Activated CD4-positive, alpha-beta T cell treated with anti-CD3 and anti-CD28 coated beads for 36 hours (primary cell): Measurements from ENCODE around the gene NFATC2. TPM values are rescaled to one million over a fixed set of nuclear protein-coding genes. Genes with fewer than 3 reads are reported as not detected.
A peak's percentile ranks its signal among the peaks of the same experiment; 100 is the strongest.

Experiments used
- ATAC-seq: fragments of 200-7000 bp; cut with Tn5 transposase; one replicate; pipeline ENCODE4 v1.10.0; 2021; ENCODE audit warnings: mild to moderate bottlenecking, moderate library complexity
- CTCF ChIA-PET: fragments of 350-600 bp; sonication (Branson Sonifier 250); formaldehyde crosslinking; loops from one replicate; lab custom pipeline; 2021; ENCODE audit warnings: antibody characterized with exemption; lab: Charles Lee
- POLR2A ChIA-PET: fragments of 350-600 bp; sonication (Branson Sonifier 250); formaldehyde crosslinking; loops from one replicate; lab custom pipeline; 2021; ENCODE audit warnings: antibody characterized with exemption, inconsistent platforms; lab: Charles Lee
- DNase-seq: peaks from one replicate; pipeline ENCODE4 v3.0.0-alpha.2; 2020
- H3K27ac Mint-ChIP-seq: one replicate; pipeline ENCODE4 v1.8.0; 2021; ENCODE audit warnings: mixed read lengths
- H3K27me3 Mint-ChIP-seq: one replicate; pipeline ENCODE4 v1.8.0; 2021; ENCODE audit warnings: mixed read lengths
- H3K36me3 Mint-ChIP-seq: one replicate; pipeline ENCODE4 v1.8.0; 2021; ENCODE audit warnings: low read depth, mixed read lengths
- H3K4me1 Mint-ChIP-seq: one replicate; pipeline ENCODE4 v1.8.0; 2021; ENCODE audit warnings: mixed read lengths
- H3K4me3 Mint-ChIP-seq: one replicate; pipeline ENCODE4 v1.8.0; 2021; ENCODE audit warnings: mild to moderate bottlenecking, moderate library complexity, mixed read lengths
- H3K9me3 Mint-ChIP-seq: one replicate; pipeline ENCODE4 v1.8.0; 2021; ENCODE audit warnings: low read depth, mixed read lengths
- intact Hi-C, 2 experiments: fragments of 100-400 bp; cut with DNase I in 1 of 2; cut with micrococcal nuclease in 1 of 2; formaldehyde crosslinking; loops; one replicate each; pipeline versions ENCODE4 v1.14.2 to v1.15.1; 2022 to 2024; cut with DNase I, micrococcal nuclease
- total RNA-seq, 2 experiments: library from RNA; stranded (reverse); gene quantifications; one replicate each; pipeline ENCODE4 v1.2.3, GENCODE V29; 2021

Gene NFATC2
- 10 to 100 TPM; 38.5 to 49.8 TPM for total RNA-seq

DNA sequence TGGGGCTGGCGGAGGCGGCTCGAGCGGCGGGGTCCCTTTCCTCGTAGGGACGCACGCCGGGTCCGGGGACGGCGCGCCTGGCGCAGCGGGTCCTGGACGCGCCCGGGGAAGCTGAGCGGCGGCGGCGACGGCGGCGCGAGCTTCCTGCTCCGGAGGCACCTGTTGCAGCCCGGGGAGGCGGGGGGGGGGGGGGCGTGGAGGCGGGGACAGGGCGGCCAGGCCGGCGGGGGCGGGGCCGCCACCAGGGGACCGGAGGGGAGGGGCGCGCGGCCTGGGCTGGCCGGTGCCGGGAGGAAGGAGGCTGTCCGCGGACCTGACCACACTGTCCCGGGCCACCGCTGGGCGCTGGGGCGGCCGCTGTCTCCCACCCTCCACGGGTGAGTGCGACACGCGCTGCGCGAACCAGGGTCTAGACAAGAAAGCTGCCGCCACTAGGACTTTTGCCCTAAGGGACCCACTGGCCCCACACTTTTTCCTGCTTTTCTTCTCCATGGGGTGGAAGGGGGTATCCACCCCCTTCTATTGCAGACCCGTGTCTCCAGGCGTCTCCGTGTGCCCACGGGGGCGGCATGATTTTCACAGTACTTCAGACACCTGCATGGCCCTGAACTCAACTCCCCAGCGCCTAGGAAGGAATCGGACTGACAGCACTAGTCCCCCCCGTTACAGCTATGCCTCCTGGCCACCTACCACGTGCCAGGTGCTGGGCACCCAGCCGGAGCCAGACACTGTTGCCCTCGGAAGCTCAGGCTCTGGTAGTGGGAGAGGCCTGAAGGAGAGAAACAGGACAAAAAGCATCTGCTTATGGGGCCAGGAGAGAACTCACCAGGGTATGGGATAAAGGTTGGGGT, at the start of gene NFATC2:
NFATC2 (minus strand) TSS at position 149 of the 851 bp plus-strand sequence. CDS start 220 bp downstream, outside the sequence.
- Mint-ChIP-seq H3K27ac (peak within 1 kb of the TSS; percentile 99), H3K27me3 (peaks cover 8% of the 10 kb centered on the region), H3K4me3 (peak within 1 kb of the TSS; percentile 97), H3K36me3 (peaks cover 28% of the 10 kb centered on the region), H3K9me3 (peaks cover 6% of the 10 kb centered on the region), H3K4me1 (peaks cover 29% of the 10 kb centered on the region)
- intact Hi-C loops: loop anchor here (1.0 to 5.0 kb wide), 5 partner anchors 32 to 610 kb away; partner anchors contain the start of gene ADNP (in 1 of the 2)
- POLR2A ChIA-PET: interaction anchor here (0.7 to 4.5 kb wide), 6 partner anchors 12 to 481 kb away, joined by 3 to 59 read pairs (median 7); no protein-coding TSS in a partner anchor
- ATAC-seq (peak; percentile 27), DNase-seq (no peak)
- CTCF ChIA-PET: interaction anchor here (0.6 to 1.9 kb wide), 16 partner anchors 10 to 236 kb away, joined by 3 to 9 read pairs (median 4); no protein-coding TSS in a partner anchor

GRCh38 chr20:51591871-51592270, 49.4 kb upstream of the NFATC2 start:
- ATAC-seq (no peak), DNase-seq (no peak)
- Mint-ChIP-seq H3K36me3 (no peaks in the 10 kb centered on the region), H3K27me3 (no peaks in the 10 kb centered on the region), H3K4me1 (peaks cover 28% of the 10 kb centered on the region), H3K27ac (no peak overlapping the region), H3K4me3 (no peak overlapping the region), H3K9me3 (no peaks in the 10 kb centered on the region)
- ChIA-PET POLR2A (no interaction called here), CTCF (no interaction called here)
- intact Hi-C loops: loop anchor here in 1 of 2 experiments (10.0 kb wide), 1 partner anchor 367 kb away; no protein-coding TSS in a partner anchor

- no peaks in the 10 kb centered on the region for H3K27me3 Mint-ChIP-seq
- intact Hi-C loops: no loop called here
- no peak overlapping the region for H3K4me3 Mint-ChIP-seq
- no peaks in the 10 kb centered on the region for H3K9me3 Mint-ChIP-seq
- H3K27ac Mint-ChIP-seq: no peak overlapping the region
- POLR2A ChIA-PET: no interaction called here
- ATAC-seq: no peak
- CTCF ChIA-PET: interaction anchor here (0.6 kb wide), 1 partner anchor 318 kb away, joined by 3 read pairs; no protein-coding TSS in a partner anchor
- H3K4me1 Mint-ChIP-seq: peaks cover 11% of the 10 kb centered on the region
- no peak for DNase-seq
- no peaks in the 10 kb centered on the region for H3K36me3 Mint-ChIP-seq
Observed at GRCh38 chr20:51588762-51589161, 46.2 kb upstream of the NFATC2 start.

- ChIA-PET POLR2A (no interaction called here), CTCF (interaction anchor here (0.7 kb wide), 1 partner anchor 14 kb away, joined by 3 read pairs; no protein-coding TSS in a partner anchor)
- Mint-ChIP-seq H3K36me3 (no peaks in the 10 kb centered on the region), H3K4me3 (no peak overlapping the region), H3K9me3 (no peaks in the 10 kb centered on the region), H3K27me3 (no peaks in the 10 kb centered on the region), H3K4me1 (peaks cover 8% of the 10 kb centered on the region), H3K27ac (no peak overlapping the region)
- ATAC-seq: no peak
- DNase-seq: no peak
- intact Hi-C loops: no loop called here
Observed at GRCh38 chr20:51587145-51587544, 44.6 kb upstream of the NFATC2 start.

GRCh38 chr20:51586005-51586440, 43.5 kb upstream of the NFATC2 start:
- intact Hi-C loops: no loop called here
- H3K9me3 Mint-ChIP-seq: no peaks in the 10 kb centered on the region
- no peak overlapping the region for H3K27ac Mint-ChIP-seq
- no peaks in the 10 kb centered on the region for H3K36me3 Mint-ChIP-seq
- CTCF ChIA-PET: interaction anchor here (1.0 to 1.4 kb wide), 2 partner anchors 11 to 260 kb away, joined by 3 to 4 read pairs; no protein-coding TSS in a partner anchor
- H3K27me3 Mint-ChIP-seq: peaks cover 2% of the 10 kb centered on the region
- DNase-seq: no peak
- peaks cover 8% of the 10 kb centered on the region for H3K4me1 Mint-ChIP-seq
- H3K4me3 Mint-ChIP-seq: no peak overlapping the region
- POLR2A ChIA-PET: interaction anchor here (0.6 kb wide), 1 partner anchor 64 kb away, joined by 3 read pairs; no protein-coding TSS in a partner anchor
- peak; percentile 69 for ATAC-seq

GRCh38 chr20:51585148-51585547, 42.6 kb upstream of the NFATC2 start:
- ATAC-seq (no peak), DNase-seq (no peak)
- H3K4me3 Mint-ChIP-seq: no peak overlapping the region
- ChIA-PET CTCF (no interaction called here), POLR2A (no interaction called here)
- intact Hi-C loops: no loop called here
- peaks cover 2% of the 10 kb centered on the region for H3K27me3 Mint-ChIP-seq
- H3K4me1 Mint-ChIP-seq: peaks cover 8% of the 10 kb centered on the region
- H3K9me3 Mint-ChIP-seq: no peaks in the 10 kb centered on the region
- H3K27ac Mint-ChIP-seq: no peak overlapping the region
- no peaks in the 10 kb centered on the region for H3K36me3 Mint-ChIP-seq

- no peaks in the 10 kb centered on the region for H3K36me3 Mint-ChIP-seq
- ATAC-seq: no peak
- no peak for DNase-seq
- no peak overlapping the region for H3K27ac Mint-ChIP-seq
- intact Hi-C loops: no loop called here
- peaks cover 2% of the 10 kb centered on the region for H3K27me3 Mint-ChIP-seq
- CTCF ChIA-PET: no interaction called here
- peaks cover 8% of the 10 kb centered on the region for H3K4me1 Mint-ChIP-seq
- POLR2A ChIA-PET: no interaction called here
- H3K9me3 Mint-ChIP-seq: no peaks in the 10 kb centered on the region
- H3K4me3 Mint-ChIP-seq: no peak overlapping the region
Observed at GRCh38 chr20:51584737-51585136, 42.2 kb upstream of the NFATC2 start.

- ChIA-PET POLR2A (no interaction called here), CTCF (no interaction called here)
- H3K36me3 Mint-ChIP-seq: no peaks in the 10 kb centered on the region
- no peak for ATAC-seq
- intact Hi-C loops: no loop called here
- H3K4me3 Mint-ChIP-seq: no peak overlapping the region
- no peak overlapping the region for H3K27ac Mint-ChIP-seq
- H3K4me1 Mint-ChIP-seq: peaks cover 8% of the 10 kb centered on the region
- peaks cover 2% of the 10 kb centered on the region for H3K27me3 Mint-ChIP-seq
- H3K9me3 Mint-ChIP-seq: no peaks in the 10 kb centered on the region
- no peak for DNase-seq
Observed at GRCh38 chr20:51584116-51584515, 41.6 kb upstream of the NFATC2 start.

DNA sequence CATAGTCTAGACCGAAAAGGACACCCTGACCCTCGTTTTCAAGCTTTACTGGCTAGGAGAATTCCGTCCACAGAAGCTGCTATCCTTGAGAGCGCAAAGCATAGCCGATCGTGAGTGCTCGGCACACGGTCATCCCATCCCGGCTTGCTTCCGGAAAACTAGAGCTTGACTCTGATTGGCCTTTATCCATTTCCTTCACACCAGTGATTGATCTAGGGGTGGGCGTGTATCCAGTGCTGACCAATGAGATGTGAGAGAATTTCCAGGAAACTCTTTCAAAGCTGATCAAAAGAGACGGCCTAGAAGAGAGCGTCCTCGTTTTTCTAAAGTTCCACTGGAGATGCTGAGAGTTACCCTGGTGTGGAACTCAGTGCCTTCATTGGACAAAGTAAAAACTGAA, 41.0 kb upstream of the NFATC2 start:
- H3K36me3 Mint-ChIP-seq: no peaks in the 10 kb centered on the region
- CTCF ChIA-PET: interaction anchor here (0.8 kb wide), 1 partner anchor 67 kb away, joined by 3 read pairs; no protein-coding TSS in a partner anchor

DNA sequence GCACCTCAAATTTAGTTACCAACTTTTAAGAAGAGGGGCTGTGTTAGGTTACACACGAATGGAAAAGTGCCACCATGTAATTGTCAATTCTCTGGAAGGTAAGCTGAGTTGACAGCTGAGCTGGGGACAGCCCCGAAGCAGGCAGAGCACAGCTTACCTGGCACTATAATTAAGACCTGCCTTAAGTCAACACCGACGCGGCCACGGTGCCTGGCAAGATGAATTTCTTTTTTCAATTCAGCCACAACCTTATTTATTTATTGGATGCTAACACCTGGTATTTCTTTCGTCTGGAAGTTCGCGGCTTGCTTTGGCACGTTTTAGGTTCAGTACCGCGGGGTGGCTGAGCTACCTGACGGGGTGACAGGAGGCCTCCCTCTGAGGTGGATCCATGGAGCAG, 40.6 kb upstream of the NFATC2 start:
- Mint-ChIP-seq H3K9me3 (no peaks in the 10 kb centered on the region), H3K4me1 (peaks cover 8% of the 10 kb centered on the region), H3K27ac (no peak overlapping the region), H3K36me3 (no peaks in the 10 kb centered on the region), H3K4me3 (no peak overlapping the region), H3K27me3 (peaks cover 2% of the 10 kb centered on the region)
- CTCF ChIA-PET: interaction anchor here (0.8 kb wide), 1 partner anchor 67 kb away, joined by 3 read pairs; no protein-coding TSS in a partner anchor
- POLR2A ChIA-PET: interaction anchor here (1.0 kb wide), 1 partner anchor 8 kb away, joined by 3 read pairs; no protein-coding TSS in a partner anchor
- intact Hi-C loops: no loop called here
- ATAC-seq (no peak), DNase-seq (no peak)

More for the DNA sequence above, 41.0 kb upstream of the NFATC2 start:
- H3K27ac Mint-ChIP-seq: no peak overlapping the region
- no peak for DNase-seq
- no peaks in the 10 kb centered on the region for H3K9me3 Mint-ChIP-seq
- no peak for ATAC-seq
- H3K4me3 Mint-ChIP-seq: no peak overlapping the region
- peaks cover 8% of the 10 kb centered on the region for H3K4me1 Mint-ChIP-seq
- POLR2A ChIA-PET: interaction anchor here (1.0 kb wide), 1 partner anchor 9 kb away, joined by 3 read pairs; no protein-coding TSS in a partner anchor
- intact Hi-C loops: no loop called here
- peaks cover 2% of the 10 kb centered on the region for H3K27me3 Mint-ChIP-seq

DNA sequence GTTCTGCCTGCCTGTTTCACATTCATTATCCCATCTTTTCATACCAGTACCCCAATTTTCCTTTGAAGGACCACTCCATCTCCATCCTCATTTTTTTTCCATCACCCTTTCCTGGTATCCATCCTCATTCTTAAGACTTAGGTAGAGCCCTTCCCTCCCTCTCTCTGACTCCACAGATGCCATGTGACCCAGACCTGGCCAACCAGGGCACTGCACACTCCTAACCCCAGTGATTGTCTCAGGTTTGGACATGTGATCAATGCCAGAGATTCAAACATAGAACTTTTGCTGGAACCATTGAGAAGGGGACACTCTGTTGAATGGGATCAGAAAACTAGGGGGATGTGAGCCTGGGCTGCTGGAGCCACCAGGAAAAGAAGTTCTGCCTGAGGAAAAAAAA, 39.1 kb upstream of the NFATC2 start:
- POLR2A ChIA-PET: no interaction called here
- Mint-ChIP-seq H3K27me3 (peaks cover 2% of the 10 kb centered on the region), H3K4me3 (no peak overlapping the region), H3K4me1 (peaks cover 8% of the 10 kb centered on the region), H3K36me3 (no peaks in the 10 kb centered on the region), H3K9me3 (no peaks in the 10 kb centered on the region), H3K27ac (no peak overlapping the region)
- CTCF ChIA-PET: interaction anchor here (0.9 kb wide), 1 partner anchor 13 kb away, joined by 3 read pairs; no protein-coding TSS in a partner anchor
- ATAC-seq: no peak
- no peak for DNase-seq
- intact Hi-C loops: no loop called here
